Measurements from ENCODE around the gene ZAP70.

ZAP70 gene

DNA sequence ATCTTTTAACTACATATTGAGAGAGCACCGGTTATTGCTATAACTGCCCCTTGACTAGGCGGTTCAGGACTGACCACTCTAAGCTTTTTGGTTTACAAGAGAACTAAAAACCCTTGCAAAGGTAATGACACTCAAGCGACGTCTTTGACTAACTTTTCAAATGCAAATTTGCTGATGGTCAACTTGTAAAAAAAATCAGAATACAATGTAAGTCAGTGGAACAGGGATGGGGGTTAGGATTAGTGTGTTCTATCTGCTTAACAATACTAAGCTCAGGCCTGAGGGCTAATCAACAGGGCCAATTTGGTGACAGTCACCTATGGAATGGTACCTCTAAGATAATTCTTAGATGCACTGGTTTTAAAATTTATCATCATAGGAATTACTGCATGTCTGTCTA is 57.1 kb downstream of the ZAP70 start:
- no peak overlapping the region for H3K4me3 ChIP-seq (ENCODE audit: low read depth, low read length)
- DNase-seq (ENCODE audit: low read depth): no peak
- TF ChIP-seq, protein P1, sequence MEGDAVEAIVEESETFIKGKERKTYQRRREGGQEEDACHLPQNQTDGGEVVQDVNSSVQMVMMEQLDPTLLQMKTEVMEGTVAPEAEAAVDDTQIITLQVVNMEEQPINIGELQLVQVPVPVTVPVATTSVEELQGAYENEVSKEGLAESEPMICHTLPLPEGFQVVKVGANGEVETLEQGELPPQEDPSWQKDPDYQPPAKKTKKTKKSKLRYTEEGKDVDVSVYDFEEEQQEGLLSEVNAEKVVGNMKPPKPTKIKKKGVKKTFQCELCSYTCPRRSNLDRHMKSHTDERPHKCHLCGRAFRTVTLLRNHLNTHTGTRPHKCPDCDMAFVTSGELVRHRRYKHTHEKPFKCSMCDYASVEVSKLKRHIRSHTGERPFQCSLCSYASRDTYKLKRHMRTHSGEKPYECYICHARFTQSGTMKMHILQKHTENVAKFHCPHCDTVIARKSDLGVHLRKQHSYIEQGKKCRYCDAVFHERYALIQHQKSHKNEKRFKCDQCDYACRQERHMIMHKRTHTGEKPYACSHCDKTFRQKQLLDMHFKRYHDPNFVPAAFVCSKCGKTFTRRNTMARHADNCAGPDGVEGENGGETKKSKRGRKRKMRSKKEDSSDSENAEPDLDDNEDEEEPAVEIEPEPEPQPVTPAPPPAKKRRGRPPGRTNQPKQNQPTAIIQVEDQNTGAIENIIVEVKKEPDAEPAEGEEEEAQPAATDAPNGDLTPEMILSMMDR (IDR thresholded peaks at IDR 0.05; ENCODE audit: control insufficient read depth, extremely low read depth, insufficient read depth): no peak

DNA sequence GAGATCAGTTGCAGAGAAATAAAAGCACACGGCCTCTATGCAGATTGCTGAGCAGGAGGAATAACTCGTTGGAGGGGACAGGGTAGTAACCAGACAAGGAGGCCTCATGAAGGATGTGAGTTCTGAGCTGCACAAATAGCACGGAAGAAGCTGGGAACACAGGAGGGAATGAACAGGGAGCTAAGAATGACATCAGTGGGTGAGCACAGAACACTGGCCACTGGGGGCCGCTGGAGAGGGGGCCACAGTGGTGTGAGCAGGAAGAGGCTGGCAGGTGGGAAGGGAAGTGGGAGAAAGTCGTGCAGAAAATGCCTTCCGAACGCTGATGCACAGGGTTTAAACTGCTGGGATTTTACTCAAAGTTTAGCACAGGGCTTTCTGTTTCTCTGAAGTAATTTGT is 61.0 kb downstream of the ZAP70 start:
- DNase-seq (ENCODE audit: low read depth): no peak
- no peak overlapping the region for H3K4me3 ChIP-seq (ENCODE audit: low read depth, low read length)
- TF ChIP-seq, protein P1 (IDR thresholded peaks at IDR 0.05; ENCODE audit: control insufficient read depth, extremely low read depth, insufficient read depth): peak; percentile 57

DNA sequence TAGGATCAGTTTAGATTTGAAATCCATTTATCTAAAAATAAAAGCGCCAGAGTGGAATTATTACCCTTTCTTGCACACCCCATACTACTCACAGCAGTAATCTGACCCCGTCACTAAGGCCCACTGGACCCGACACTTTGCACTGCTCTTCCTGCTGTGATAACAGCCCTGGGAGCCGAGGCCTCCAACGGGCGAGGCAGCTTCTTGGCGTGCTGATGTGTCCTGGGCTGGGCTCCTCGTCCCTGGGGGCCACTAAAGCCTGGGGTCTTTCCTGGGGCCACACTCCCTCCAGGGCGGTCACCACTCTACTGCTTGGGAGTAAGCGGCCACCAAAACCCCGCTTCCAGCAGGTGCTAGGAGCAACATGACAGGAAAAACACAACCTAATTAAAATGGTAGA is 61.7 kb downstream of the ZAP70 start:
- no peak for DNase-seq (ENCODE audit: low read depth)
- H3K4me3 ChIP-seq (ENCODE audit: low read depth, low read length): no peak overlapping the region
- TF ChIP-seq, protein P1 (IDR thresholded peaks at IDR 0.05; ENCODE audit: control insufficient read depth, extremely low read depth, insufficient read depth): no peak

DNA sequence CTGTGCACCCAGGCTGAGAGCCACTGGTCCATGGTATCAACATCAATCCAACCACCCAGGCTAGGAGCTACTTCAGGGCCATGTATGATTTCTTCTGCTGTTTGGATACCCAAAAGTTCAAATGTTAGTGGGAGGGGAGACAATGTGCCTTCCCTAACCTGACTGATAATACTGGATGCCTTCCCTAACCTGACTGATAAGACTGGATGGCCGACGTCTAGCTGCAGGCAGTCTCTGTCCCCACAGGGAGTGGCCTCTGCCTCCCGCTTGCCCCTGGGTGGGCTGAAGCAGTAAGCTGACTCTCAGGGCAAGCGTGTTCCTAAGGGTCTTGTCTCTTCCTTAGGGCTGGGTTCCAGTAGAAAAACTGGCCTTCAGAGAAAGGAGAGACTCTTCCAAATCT is 65.8 kb downstream of the ZAP70 start:
- no peak for DNase-seq (ENCODE audit: low read depth)
- TF ChIP-seq, protein P1 (IDR thresholded peaks at IDR 0.05; ENCODE audit: control insufficient read depth, extremely low read depth, insufficient read depth): no peak
- no peak overlapping the region for H3K4me3 ChIP-seq (ENCODE audit: low read depth, low read length)

DNA sequence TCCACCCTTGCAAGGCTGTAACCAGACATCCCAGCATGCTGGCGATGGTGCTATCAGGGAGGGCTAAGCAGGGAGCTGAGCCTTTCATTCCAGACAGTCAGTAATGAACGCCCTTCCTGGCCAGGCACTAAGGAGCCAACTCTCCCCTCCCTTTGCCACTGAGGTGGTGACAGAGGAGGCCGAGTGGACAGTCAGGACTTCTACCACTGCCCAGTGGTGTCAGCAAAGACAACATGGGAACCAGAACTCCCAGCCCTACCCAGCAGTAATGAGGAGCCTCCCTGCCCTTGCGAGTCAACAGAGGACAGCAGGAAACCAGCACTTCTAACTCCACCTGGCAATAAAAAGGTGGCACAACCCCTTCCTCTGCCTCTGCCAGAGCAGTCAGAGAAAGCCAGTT is 68.6 kb downstream of the ZAP70 start:
- peak; percentile 50 for DNase-seq (ENCODE audit: low read depth)
- TF ChIP-seq, protein P1 (IDR thresholded peaks at IDR 0.05; ENCODE audit: control insufficient read depth, extremely low read depth, insufficient read depth): no peak
- no peak overlapping the region for H3K4me3 ChIP-seq (ENCODE audit: low read depth, low read length)

DNA sequence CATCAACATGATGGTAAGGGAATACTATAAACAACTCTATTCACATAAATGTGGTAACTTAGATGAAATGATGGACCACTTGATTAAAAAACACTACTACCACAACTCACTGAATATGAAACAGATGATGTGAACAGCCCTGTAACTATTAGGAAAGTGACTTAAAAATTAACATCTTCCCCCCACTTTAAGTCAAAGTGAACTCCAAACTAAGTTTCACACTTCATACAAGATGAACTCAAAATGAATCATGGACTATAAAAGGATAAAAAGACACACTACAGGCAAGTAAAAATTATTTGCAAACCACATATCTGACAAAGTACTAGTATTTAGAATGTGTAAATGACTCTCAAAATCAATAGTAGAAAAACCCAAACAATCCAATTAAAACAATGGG is 71.6 kb downstream of the ZAP70 start:
- TF ChIP-seq, protein P1 (IDR thresholded peaks at IDR 0.05; ENCODE audit: control insufficient read depth, extremely low read depth, insufficient read depth): no peak
- H3K4me3 ChIP-seq (ENCODE audit: low read depth, low read length): no peak overlapping the region
- DNase-seq (ENCODE audit: low read depth): no peak

DNA sequence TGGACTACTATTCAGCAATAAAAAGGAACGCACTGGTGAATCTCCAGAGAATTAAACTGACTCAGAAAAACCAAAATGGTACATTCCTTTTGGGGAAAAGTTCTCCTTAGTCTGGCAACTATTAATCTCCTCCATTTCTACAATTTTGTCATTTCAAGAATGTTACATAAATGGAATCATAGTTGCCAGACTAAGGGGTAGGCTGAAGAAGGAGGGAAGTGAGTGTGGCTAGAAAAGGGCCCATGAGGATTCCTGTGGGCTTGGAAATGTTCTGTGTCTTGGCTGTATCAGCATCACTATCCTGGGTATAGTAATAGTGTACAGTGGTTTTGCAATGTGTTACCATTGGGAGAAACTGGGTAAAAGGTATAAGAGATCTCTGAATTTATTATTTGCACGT is 72.4 kb downstream of the ZAP70 start:
- no peak for DNase-seq (ENCODE audit: low read depth)
- H3K4me3 ChIP-seq (ENCODE audit: low read depth, low read length): no peak overlapping the region
- TF ChIP-seq, protein P1 (IDR thresholded peaks at IDR 0.05; ENCODE audit: control insufficient read depth, extremely low read depth, insufficient read depth): no peak

Data from LNCaP clone FGC (cell line).